NT2/D1 (cell line): ENCODE results near the gene MPPED1.

Experiments used
- SUZ12 ChIP-seq: IDR thresholded peaks from 2 replicates; pipeline ENCODE4 v1.6.1; 2011; ENCODE audit not compliant: insufficient read length, insufficient read depth; ENCODE audit errors: extremely low read depth
- YY1 ChIP-seq: IDR thresholded peaks from 2 replicates; pipeline ENCODE4 v1.6.1; 2011; ENCODE audit not compliant: insufficient read length, insufficient read depth
- ZNF274 ChIP-seq: IDR thresholded peaks from 2 replicates; pipeline ENCODE4 v1.6.1; 2011; ENCODE audit warnings: mild to moderate bottlenecking, low read depth, low read length

DNA sequence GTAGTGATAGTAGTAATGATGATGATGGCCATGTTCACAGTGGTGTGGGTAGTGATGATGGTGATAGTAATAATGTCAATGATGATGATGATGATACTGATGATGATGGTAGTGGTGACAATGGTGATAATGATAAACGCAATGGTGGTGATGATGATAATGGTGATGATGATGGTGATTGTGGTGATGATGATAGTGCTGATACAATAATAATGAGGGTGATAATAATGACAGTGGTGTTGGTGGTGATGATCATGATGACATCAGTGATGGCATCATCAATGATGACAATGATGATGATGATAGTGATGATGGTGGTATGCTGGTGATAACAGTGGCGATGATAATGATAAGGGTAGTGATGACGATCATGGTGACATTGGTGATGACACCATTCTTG, 92.3 kb downstream of the MPPED1 start:
- TF ChIP-seq YY1, result no peak
- no peak for TF ChIP-seq ZNF274
- no peak for TF ChIP-seq SUZ12
